NCI-H345 (cell line): ENCODE data around the gene UPF1.
"Not testable (repeated sequence)": the region's sequence is repeated elsewhere in the genome, so short reads cannot be mapped to it uniquely, and the experiment has no call there.

Experiments
- DNase-seq: peaks from one replicate; lab custom pipeline; 2025; lab: John Stamatoyannopoulos, UW

Gene UPF1

GRCh38 chr19:18898607-18899408 lies 67.0 kb downstream of the UPF1 start:
- no peak for DNase-seq

DNA sequence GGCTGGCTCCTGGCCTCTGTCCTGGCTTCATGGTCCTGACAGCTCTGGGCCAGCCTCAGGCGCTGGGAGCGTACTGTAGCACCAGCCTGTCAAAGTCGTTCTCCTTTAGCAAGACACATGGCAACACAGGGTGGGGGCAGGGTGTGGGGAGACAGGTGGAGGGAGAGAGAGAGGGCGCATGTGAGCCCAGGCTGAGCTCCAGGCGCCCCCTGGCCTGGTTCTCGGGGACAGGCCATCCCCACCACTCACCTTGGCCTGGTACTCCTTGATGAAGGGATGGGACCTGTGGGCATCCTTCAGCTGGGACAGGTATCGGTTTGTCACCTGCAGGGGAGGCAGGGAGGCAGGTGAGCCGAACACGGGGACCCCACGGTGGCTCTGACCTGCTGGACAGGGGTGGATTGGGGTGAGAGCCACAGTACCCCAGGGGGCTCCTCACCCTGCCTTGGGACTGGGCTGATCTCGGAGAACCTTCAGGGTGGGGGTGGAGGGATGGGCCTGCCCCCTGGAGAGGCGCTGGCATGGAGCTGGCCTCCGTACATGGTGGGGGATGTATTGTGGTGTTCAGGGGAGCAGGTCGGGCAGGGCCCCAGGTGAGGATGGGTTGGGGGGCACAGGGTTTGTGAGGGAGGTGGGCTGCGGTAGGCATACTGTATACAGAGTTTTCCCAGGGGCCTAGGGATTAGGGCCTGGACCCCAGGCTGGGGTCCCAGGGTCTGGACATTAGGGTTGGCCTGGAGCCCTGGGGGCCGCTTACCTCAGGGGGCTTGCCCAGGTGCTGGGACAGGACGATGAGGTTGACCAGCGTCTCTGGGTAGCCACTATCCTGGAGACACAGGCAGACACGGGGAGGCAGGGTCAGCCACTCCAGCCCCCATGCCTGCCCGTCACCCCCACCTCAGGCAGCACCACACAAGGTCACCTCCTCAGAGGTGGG lies 68.1 kb downstream of the UPF1 start:
- no peak for DNase-seq

DNA sequence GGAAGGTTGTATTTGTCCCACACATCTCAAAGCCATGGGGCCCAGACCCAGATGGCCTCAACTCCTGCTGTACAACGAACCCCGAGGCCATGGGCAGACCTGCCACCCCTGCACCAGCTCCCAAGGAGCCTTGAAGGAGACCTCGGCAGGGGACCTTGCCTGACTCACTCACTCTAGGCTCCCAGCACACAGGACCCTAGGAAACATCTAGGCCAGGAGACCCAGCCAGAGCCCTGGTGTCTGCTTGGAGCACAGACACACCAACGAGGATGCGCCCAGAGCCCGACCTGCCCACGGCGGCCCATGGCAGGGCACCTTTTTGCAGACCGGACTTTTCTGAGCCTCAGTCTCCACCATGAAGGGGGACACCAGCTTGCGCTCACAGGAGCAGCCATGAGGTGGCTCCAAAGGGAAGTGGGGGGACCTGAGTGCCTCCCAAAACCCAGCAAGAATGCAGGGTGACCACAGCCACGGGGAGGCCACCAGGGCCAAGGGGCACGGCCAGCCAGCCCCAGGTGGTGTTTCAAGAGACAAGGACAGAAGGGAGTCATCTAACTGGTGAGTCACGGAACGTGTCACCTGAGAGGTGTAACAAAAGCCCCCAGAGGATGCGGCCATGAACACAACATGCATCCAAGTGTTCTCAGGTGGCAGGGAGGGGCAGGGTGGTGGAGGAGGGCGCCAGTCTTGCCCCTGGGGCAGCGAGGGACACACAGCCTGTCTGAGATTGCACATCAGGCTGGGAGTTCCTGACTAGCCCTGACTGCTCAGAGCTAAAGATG lies 69.1 kb downstream of the UPF1 start:
- DNase-seq = no peak

DNA sequence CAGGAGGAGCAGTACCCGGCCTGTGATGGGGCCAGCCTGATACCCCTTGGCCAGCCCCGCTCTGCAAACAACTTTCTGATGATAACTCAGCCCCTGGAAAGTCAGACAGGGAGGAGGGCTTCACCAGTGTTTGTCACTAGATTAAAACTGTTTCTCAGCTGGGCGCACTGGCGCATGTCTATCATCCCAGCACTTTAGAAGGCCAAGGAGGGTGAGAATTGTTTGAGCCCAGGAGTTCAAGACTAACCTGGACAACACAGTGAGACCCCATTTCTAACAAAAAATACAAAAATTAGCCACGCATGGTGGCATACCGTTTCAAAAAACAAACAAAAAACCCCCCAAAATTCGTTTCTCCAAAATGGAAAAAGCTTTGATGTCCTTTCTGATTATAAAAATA lies 69.7 kb downstream of the UPF1 start:
- DNase-seq = no peak

DNA sequence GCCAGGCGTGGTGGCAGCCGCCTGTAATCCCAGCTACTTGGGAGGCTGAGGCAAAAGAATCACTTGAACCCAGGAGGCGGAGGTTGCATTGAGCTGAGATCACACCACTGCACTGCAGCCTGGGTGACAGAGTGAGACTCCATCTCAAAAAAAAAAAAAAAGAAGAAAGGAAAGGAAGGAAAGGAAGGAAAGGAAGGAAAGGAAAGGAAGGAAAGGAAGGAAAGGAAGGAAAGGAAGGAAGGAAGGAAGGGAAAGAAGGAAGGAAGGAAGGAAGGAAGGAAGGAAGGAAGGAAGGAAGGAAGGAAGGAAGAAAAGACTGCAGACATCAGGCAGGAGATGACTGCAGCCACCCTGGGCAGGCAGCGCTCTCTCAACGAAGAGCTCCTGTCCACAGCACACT lies 70.8 kb downstream of the UPF1 start:
- not testable (repeated sequence) for DNase-seq

DNA sequence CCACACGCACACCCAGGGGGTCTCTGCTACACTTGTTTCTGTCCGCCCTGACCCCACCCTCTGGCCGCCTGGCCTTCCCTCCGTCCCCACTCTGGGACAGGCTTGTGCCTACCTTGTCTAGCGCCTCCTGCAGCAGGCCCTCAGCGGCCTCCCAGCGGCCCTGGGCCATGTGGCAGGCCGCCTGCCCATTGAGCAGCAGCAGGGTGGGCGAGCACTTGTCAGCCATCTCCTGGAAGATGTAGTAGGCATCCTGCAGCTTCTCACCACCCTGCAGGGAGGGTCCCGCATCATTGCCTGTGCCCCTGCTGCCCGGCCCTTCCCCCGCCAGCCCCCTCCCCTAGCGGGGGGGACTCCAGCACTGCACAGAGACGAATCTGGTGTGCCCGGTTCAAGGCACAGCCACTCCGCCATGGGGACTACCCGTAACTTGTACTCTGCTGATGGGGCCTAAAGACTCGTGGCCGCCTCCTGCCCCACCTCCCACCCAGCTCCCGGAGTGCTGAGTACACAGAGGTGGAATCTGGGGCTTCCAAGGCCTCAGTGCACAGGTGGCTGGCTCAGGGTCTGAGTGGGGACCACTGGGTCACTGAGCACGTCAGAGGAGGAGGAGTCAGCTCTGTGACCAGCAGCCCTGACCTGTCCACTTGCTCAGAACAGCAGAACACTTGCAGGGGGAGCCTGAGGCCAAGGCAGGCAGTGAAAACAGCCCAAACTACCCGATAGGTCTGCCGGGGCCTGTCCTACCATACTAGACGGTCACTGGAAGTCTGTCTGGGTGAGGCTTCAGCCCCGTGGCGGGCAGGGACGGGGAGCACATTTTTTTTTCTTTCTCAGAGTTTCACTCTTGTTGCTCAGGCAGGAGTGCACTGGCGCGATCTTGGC lies 71.6 kb downstream of the UPF1 start:
- no peak for DNase-seq

DNA sequence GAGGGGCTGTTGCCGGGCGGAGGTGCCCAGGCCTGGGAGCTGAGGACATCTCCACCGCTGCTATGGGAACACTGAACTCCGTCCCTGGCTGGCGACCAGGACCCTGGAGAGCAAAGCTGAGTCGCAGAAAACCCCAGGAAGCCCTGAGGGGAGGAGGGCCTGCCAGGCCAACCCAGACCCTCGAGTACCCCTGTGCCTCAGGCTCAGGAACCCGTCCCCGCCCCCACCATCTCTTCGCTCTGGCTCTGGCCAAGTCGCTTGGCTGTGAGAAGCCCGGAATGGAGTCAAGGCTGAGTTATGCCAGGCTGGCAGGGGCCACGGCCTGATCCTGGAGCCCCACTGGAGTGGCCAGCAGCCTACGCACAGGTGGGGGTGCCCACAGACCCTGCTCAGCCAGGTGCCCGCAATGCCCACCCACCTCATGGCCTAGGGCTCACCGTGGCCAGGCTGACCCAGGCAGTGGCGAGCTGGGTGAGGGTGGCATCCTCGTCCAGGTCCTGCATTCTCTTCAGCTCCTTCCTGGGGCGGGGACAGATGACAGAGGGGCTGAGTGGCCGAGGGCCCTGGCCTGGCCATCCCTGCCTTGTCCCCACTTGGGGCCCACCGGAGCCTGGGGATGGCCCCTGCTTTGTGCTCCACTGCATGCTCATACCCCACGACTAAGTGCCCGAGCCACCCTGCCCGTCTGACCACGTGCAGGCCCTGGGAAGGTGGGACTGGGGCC lies 72.7 kb downstream of the UPF1 start:
- no peak for DNase-seq

- no peak for DNase-seq
Observed at GRCh38 chr19:18905058-18905456, 73.3 kb downstream of the UPF1 start.

GRCh38 chr19:18905513-18906236 lies 73.9 kb downstream of the UPF1 start:
- no peak for DNase-seq

GRCh38 chr19:18906605-18907519 lies 75.1 kb downstream of the UPF1 start:
- DNase-seq = no peak

DNA sequence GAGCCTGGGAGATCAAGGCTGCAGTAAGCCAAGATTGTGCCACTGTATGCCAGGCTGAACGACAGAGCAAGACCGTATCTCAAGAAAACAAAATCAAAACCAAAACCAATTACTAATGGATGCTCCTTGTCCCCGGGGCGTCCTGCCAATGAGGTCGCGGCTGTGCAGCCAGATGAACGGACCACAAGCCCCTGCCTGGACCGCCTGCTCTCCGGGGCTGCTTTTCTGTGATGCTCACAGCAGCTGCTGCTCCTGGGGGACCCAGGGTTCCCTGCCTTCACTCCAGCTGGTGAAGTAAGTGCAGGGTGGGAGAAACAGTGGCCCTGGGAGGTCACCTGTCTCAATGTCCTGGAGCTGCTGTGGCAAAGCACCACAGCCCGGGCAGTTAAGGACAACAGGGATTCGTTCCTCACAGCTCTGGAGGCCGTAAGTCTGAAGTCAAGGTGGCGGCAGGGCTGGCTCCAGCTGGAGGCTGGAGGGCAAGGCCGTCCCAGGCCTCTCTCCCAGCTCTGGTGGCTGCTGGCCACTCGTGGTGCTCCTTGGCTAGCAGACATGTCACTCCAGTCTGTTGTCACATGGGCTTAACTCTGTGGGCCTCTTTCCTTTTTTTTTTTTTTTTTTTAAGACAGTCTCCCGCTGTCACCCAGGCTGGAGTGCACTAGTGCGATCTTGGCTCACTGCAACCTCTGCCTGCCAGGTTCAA lies 77.3 kb downstream of the UPF1 start:
- DNase-seq = no peak

- DNase-seq = no peak
Observed at GRCh38 chr19:18910010-18910409, 78.3 kb downstream of the UPF1 start.

DNA sequence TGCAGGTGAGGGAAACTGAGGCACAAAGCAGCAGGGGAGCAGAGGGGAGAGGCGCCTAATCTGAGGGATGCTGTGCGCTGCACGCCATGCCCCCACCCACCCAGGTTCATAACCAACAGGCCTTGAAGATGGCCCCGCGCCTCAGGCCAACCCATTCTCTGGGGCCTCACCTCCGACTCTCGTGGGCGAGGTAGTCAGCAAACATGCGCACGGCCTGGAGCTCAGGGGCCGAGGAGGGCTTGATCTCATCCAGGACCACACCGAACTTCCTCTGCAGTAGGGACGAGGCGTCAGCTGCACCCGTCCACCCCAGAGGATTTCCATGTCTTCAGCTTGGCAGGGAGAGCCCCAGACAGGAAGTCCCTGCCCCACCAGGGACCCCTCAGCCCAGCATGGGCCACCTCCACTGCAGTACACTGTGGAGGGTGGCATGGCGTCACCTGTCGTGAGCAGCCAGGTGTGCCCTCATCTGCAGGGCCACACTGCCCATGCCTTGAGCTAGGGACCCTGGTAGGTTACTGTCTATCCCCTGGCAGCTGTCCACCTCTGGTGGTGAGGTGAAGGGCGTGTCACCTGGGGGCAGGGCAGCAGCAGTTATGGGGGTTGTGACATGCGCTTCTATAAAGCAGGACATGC lies 79.2 kb downstream of the UPF1 start:
- no peak for DNase-seq

DNA sequence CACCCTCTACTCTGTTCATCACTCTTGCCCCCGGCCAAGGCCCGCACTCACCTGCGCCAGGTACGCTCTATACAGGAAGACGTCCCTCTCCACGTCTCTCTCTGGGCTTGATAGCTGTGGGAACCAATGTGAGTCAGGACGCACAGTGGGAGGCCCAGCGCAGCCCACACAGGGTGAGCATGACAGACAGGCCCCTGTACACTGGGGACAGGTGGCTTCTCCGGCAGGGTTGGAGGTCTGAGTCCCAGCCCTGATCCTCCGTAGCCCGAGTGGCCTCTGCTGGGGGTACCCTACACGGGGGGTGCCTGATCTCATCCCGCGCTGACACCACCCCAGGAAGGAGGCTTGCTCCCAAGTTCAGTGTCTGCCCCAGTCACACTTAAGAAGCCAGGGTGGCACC lies 81.2 kb downstream of the UPF1 start:
- no peak for DNase-seq

GRCh38 chr19:18913466-18913865 lies 81.7 kb downstream of the UPF1 start:
- DNase-seq = no peak

DNA sequence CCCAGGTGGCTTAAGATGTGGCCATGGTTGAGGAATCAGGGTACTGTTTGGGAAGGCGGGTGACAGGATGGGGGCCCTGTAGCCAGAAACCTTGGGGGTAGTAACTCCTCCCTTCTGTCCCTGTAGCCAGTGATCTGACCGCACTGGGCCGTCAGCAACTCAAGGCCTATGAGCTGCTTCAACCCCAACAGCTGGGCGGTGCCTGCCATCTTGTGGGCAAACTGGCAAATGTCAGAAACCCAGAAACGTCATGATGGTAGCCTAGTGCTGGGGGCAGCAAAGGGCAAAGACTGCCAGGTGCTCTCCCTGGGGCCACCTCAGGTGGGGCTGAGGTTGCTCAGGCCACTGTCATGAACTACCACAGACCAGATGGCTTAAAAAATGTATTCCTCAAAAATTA lies 83.9 kb downstream of the UPF1 start:
- DNase-seq = no peak

- DNase-seq = not testable (repeated sequence)
Observed at GRCh38 chr19:18917593-18917992, 85.8 kb downstream of the UPF1 start.
